KMS-11 (cell line): Measurements from ENCODE around the gene PIWIL4.

ENCODE experiments used
- H2AFZ ChIP-seq: fragments of 200-600 bp; sonication (generic); 2 replicates; pipeline ENCODE4 v1.6.1; 2016; ENCODE audit warnings: antibody characterized with exemption, mixed run types, low read depth
- H3K27ac ChIP-seq: fragments of 200-600 bp; sonication (generic); 2 replicates; pipeline ENCODE4 v1.6.1; 2016; ENCODE audit warnings: mild to moderate bottlenecking, mixed run types
- H3K27me3 ChIP-seq: fragments of 200-600 bp; sonication (generic); 2 replicates; pipeline ENCODE4 v1.6.1; 2017; ENCODE audit warnings: mild to moderate bottlenecking, low read depth, mixed run types, moderate library complexity; ENCODE audit not compliant: insufficient read depth
- H3K36me3 ChIP-seq: fragments of 200-600 bp; sonication (generic); 2 replicates; pipeline ENCODE4 v1.6.1; 2017; ENCODE audit warnings: mild to moderate bottlenecking, mixed run types; ENCODE audit not compliant: insufficient read depth
- H3K4me1 ChIP-seq: fragments of 200-600 bp; sonication (generic); 2 replicates; pipeline ENCODE4 v1.6.1; 2016; ENCODE audit warnings: mild to moderate bottlenecking, low read depth, mixed run types; ENCODE audit not compliant: poor library complexity, severe bottlenecking
- H3K4me2 ChIP-seq: fragments of 200-600 bp; sonication (generic); 2 replicates; pipeline ENCODE4 v1.7.0; 2016; ENCODE audit warnings: mild to moderate bottlenecking, mixed run types
- H3K4me3 ChIP-seq: fragments of 200-600 bp; sonication (generic); IDR thresholded peaks from 2 replicates; pipeline ENCODE4 v1.6.1; 2017; ENCODE audit warnings: low read depth, low read length, mixed read lengths; ENCODE audit not compliant: insufficient read depth
- H3K79me2 ChIP-seq: fragments of 200-600 bp; sonication (generic); 2 replicates; pipeline ENCODE4 v1.6.1; 2016; ENCODE audit warnings: low read depth, mixed run types; ENCODE audit not compliant: insufficient read depth
- H3K9ac ChIP-seq: fragments of 200-600 bp; sonication (generic); 2 replicates; pipeline ENCODE4 v1.6.1; 2016; ENCODE audit warnings: mild to moderate bottlenecking, mixed run types
- H4K20me1 ChIP-seq: fragments of 200-600 bp; sonication (generic); 2 replicates; pipeline ENCODE4 v1.6.1; 2016; ENCODE audit warnings: mild to moderate bottlenecking, mixed run types; ENCODE audit not compliant: insufficient read depth
- CTCF ChIP-seq: fragments of 200-600 bp; sonication (generic); conservative IDR thresholded peaks from 2 replicates; pipeline ENCODE4 v1.6.1; 2017; ENCODE audit warnings: low read depth, mild to moderate bottlenecking, antibody characterized with exemption, low read length, moderate library complexity, mixed read lengths

Gene PIWIL4

GRCh38 chr11:94593030-94593429, 25.9 kb downstream of the PIWIL4 start:
- Histone ChIP-seq H3K27me3 (no peaks in the 10 kb centered on the region), H3K4me1 (no peaks in the 10 kb centered on the region), H3K27ac (no peak overlapping the region), H2AFZ (no peak overlapping the region), H3K4me2 (no peak overlapping the region), H3K36me3 (no peaks in the 10 kb centered on the region), H3K9ac (no peak overlapping the region), H4K20me1 (no peaks in the 10 kb centered on the region), H3K4me3 (no peak overlapping the region), H3K79me2 (no peaks in the 10 kb centered on the region)
- TF ChIP-seq CTCF, result no peak

GRCh38 chr11:94595076-94595475, 27.9 kb downstream of the PIWIL4 start:
- H4K20me1 ChIP-seq, result no peaks in the 10 kb centered on the region
- no peaks in the 10 kb centered on the region for H3K79me2 ChIP-seq
- H3K9ac ChIP-seq, result no peak overlapping the region
- TF ChIP-seq CTCF, result no peak
- H3K27ac ChIP-seq, result no peak overlapping the region
- H3K4me1 ChIP-seq, result no peaks in the 10 kb centered on the region
- no peaks in the 10 kb centered on the region for H3K36me3 ChIP-seq
- H3K4me3 ChIP-seq, result no peak overlapping the region
- no peaks in the 10 kb centered on the region for H3K27me3 ChIP-seq
- no peak overlapping the region for H2AFZ ChIP-seq
- no peak overlapping the region for H3K4me2 ChIP-seq

- H3K27me3 ChIP-seq, result no peaks in the 10 kb centered on the region
- no peaks in the 10 kb centered on the region for H4K20me1 ChIP-seq
- H3K36me3 ChIP-seq, result no peaks in the 10 kb centered on the region
- H3K4me3 ChIP-seq, result no peak overlapping the region
- H3K27ac ChIP-seq, result no peak overlapping the region
- H3K9ac ChIP-seq, result no peak overlapping the region
- H2AFZ ChIP-seq, result no peak overlapping the region
- no peak overlapping the region for H3K4me2 ChIP-seq
- H3K4me1 ChIP-seq, result no peaks in the 10 kb centered on the region
- no peak for TF ChIP-seq CTCF
- H3K79me2 ChIP-seq, result no peaks in the 10 kb centered on the region
These were observed 30.7 kb downstream of the PIWIL4 start for GRCh38 chr11:94597896-94598295.

GRCh38 chr11:94599510-94599909, 32.3 kb downstream of the PIWIL4 start:
- no peak for TF ChIP-seq CTCF
- no peak overlapping the region for H2AFZ ChIP-seq
- H3K79me2 ChIP-seq, result no peaks in the 10 kb centered on the region

More at GRCh38 chr11:94599510-94599909, 32.3 kb downstream of the PIWIL4 start:
- Histone ChIP-seq H4K20me1 (no peaks in the 10 kb centered on the region), H3K4me3 (no peak overlapping the region), H3K4me1 (no peaks in the 10 kb centered on the region), H3K4me2 (no peak overlapping the region), H3K27ac (no peak overlapping the region), H3K27me3 (no peaks in the 10 kb centered on the region), H3K9ac (no peak overlapping the region), H3K36me3 (no peaks in the 10 kb centered on the region)
